ENCODE data around the gene LYRM4. TPM values are rescaled to one million over a fixed set of nuclear protein-coding genes. Genes with fewer than 3 reads are reported as not detected.
A peak's percentile ranks its signal among the peaks of the same experiment; 100 is the strongest.

Gene LYRM4
- 10 to 100 TPM in 3 of 4 donors, 1 to 10 TPM in 1; 9.2 to 28.2 (median 14.2) TPM for total RNA-seq

DNA sequence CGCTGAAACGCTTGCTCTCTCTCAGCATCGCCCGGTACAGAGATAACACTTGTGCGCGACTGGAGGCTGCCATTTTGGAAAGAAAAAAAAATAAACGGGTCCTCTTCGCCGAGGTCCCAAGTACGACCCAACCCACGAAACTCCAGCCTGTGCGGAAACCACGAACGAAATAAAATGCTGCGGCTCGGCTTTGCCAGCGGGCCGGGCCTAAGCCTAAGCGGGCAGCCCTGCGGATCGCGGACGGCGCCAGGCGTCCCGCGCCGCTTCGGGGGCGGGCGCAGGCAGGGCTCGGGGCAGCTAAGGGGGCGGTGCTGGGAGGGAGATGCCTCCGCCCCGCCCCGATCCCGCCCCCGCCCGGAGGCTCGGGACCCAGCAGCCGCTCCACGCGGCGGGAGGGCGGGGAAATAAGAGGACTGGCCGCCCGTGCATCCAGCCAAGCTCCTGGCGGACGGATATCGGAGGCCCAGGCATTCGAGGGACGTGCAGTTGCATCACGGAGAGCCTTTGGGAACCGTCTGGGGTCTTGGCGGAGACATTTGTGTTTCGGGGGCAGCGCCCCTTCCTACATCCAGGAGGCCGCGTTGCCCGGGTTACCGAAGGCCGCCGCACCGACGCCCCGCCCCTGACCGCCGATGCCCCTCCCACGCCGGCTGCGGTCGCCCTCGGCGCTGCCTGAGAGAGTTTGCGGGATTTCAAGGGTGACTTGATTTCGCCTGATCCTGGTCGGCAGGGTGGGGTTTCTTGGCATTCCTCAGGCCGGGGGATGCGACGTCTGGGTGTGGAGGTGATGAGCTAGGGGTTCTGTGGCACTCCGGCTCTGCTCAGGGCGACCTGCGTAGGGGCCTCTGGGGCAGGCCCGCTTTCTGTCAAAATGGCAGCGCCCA is at the start of gene LYRM4, which contains the start of gene FARS2:
LYRM4 (minus strand) TSS at position 290 of the 884 bp plus-strand sequence; CDS start at position 73, 217 bp downstream.
FARS2 (plus strand) TSS at position 853 of the 884 bp plus-strand sequence.
- Histone ChIP-seq H3K27ac (peak within 1 kb of the TSS; percentile 91 to 97 (median 94)), H3K4me3 (peak within 1 kb of the TSS; percentile 74 to 95 (median 76)), H3K36me3 (no peaks in the 10 kb centered on the region), H3K4me1 (peaks cover 0 to 30% (median 16%) of the 10 kb centered on the region in 3 donors), H3K9me3 (no peaks in the 10 kb centered on the region), H3K27me3 (no peaks in the 10 kb centered on the region)
- DNase-seq, result peak; percentile 74
- 0% methylated on average over 12 of the region's 85 CpGs; no CpG with 5 or more reads in 1 of the 2 donors for WGBS, 2 donors
- TF ChIP-seq CTCF (IDR thresholded peaks at IDR 0.05) (peak in 4 of 6 experiments; percentile 10 to 65 (median 35)), POLR2A (IDR thresholded peaks at IDR 0.05) (peak in 1 of 4 donors; percentile 24)
- intact Hi-C loops (cut with DNase I), result no loop called here

DNA sequence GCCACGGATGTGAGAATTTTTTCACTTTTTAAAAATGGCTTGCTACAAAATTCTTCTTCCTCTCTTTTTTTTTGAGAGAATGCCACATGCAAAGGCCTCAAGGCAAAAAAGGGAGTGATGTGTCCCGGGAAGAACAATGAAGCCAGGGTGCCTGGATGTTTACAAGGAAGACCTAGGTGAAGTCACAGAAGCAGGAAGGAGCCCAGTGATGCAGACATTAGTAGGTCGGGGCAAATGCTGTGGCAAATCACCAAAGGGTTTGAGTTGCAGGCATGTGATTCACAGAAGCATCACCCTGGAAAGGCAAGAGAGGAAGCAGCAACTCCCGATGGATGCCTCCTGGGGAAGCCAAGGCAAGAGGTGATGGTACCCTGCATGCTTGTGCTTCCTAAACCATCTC is 47.3 kb upstream of the LYRM4 start:
- H3K4me3 ChIP-seq, result no peak overlapping the region
- intact Hi-C loops (cut with DNase I), result loop anchor here (10.0 kb wide), 1 partner anchor 163 kb away; no protein-coding TSS in a partner anchor
- no peaks in the 10 kb centered on the region for H3K27me3 ChIP-seq
- DNase-seq, result no peak
- H3K9me3 ChIP-seq, result no peaks in the 10 kb centered on the region
- TF ChIP-seq POLR2A (IDR thresholded peaks at IDR 0.05) (no peak), CTCF (IDR thresholded peaks at IDR 0.05) (no peak)
- WGBS, 2 donors, result 47 to 62% methylated on average over 4 of the region's 4 CpGs
- H3K36me3 ChIP-seq, result no peaks in the 10 kb centered on the region
- no peak overlapping the region for H3K27ac ChIP-seq
- H3K4me1 ChIP-seq, result peaks cover 0 to 7% (median 0%) of the 10 kb centered on the region in 3 donors

- H3K9me3 ChIP-seq, result no peaks in the 10 kb centered on the region
Observed at GRCh38 chr6:5307058-5307457, 46.3 kb upstream of the LYRM4 start.

DNA sequence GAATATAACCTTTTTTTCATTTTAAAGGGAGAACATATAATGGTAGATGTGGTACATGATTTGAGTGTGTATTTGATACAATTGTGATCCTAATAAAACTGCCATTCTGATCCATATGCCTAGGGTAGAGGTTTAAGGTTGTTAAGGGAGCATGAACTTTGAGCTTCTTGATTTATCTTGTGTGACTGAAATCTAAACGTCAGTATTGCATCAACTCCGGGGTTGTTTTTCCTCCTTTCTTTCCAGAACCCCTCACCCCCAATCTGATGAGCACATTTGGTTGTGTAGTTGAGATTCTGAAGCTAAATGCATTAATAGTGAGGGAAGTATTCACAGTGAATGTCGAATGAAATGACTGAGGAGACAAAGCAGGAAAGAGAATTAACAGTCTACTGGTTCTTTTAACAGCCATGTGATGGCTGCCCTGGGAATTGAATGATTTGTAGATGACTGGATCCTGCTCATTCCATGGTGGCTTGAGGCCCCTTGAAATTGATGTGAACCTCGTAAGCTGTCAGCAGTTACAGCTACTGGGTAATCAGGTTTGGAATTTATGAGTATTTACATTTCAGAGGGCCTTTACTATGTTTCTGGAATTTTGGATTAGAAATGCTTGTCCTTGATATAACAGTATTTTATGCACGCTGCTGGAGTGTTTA is 45.3 kb upstream of the LYRM4 start:
- WGBS, 2 donors, result 71 to 77% methylated on average over 5 of the region's 5 CpGs
- intact Hi-C loops (cut with DNase I), result loop anchor here (10.0 kb wide), 1 partner anchor 161 kb away; no protein-coding TSS in a partner anchor
- DNase-seq, result no peak

More at GRCh38 chr6:5307058-5307457, 46.3 kb upstream of the LYRM4 start:
- intact Hi-C loops (cut with DNase I), result loop anchor here (10.0 kb wide), 1 partner anchor 162 kb away; no protein-coding TSS in a partner anchor
- no peaks in the 10 kb centered on the region for H3K27me3 ChIP-seq
- H3K36me3 ChIP-seq, result no peaks in the 10 kb centered on the region
- DNase-seq, result no peak
- H3K4me1 ChIP-seq, result peaks cover 0 to 16% (median 3%) of the 10 kb centered on the region in 3 donors
- H3K27ac ChIP-seq, result no peak overlapping the region
- TF ChIP-seq CTCF (IDR thresholded peaks at IDR 0.05) (no peak), POLR2A (IDR thresholded peaks at IDR 0.05) (no peak)
- H3K4me3 ChIP-seq, result no peak overlapping the region

More for the DNA sequence above, 45.3 kb upstream of the LYRM4 start:
- H3K4me1 ChIP-seq, result peaks cover 0 to 16% (median 3%) of the 10 kb centered on the region in 3 donors
- TF ChIP-seq CTCF (IDR thresholded peaks at IDR 0.05) (no peak), POLR2A (IDR thresholded peaks at IDR 0.05) (no peak)
- no peaks in the 10 kb centered on the region for H3K27me3 ChIP-seq
- H3K27ac ChIP-seq, result no peak overlapping the region
- H3K9me3 ChIP-seq, result no peaks in the 10 kb centered on the region
- H3K4me3 ChIP-seq, result no peak overlapping the region
- no peaks in the 10 kb centered on the region for H3K36me3 ChIP-seq

All from esophagus squamous epithelium (tissue), 5 donors.